PC-3 (cell line): ENCODE measurements around the gene OGFRL1. TPM values are rescaled to one million over a fixed set of nuclear protein-coding genes. Genes with fewer than 3 reads are reported as not detected.

Experiments
- ATAC-seq: fragments of 200-7000 bp; cut with Tn5 transposase; 2 replicates; pipeline ENCODE4 v1.9.1; 2020; ENCODE audit warnings: mild to moderate bottlenecking, moderate library complexity
- BruUV-seq: library from RNA; stranded (reverse); fragments of 400-500 nt; replicated peaks from 2 replicates; lab custom pipeline; 2021; lab: Mats Ljungman, UMichigan
- CTCF ChIA-PET: fragments of 300-600 bp; sonication (Branson Sonifier 250); formaldehyde crosslinking; loops from one replicate; lab custom pipeline; 2022; ENCODE audit warnings: antibody characterized with exemption; lab: Charles Lee
- POLR2A ChIA-PET: fragments of 300-600 bp; sonication (Branson Sonifier 250); formaldehyde crosslinking; loops from one replicate; lab custom pipeline; 2022; ENCODE audit warnings: antibody characterized with exemption; ENCODE audit not compliant: unreplicated experiment; lab: Charles Lee
- DNase-seq: peaks from one replicate; pipeline ENCODE4 v3.0.0-alpha.2; 2015
- H2AFZ ChIP-seq: fragments of 300-600 bp; sonication (generic); 2 replicates; pipeline ENCODE4 v1.6.0; 2016; ENCODE audit warnings: antibody characterized with exemption, low read length
- H3F3A ChIP-seq: fragments of 300-600 bp; sonication (generic); one replicate; pipeline ENCODE4 v1.6.0; 2017; ENCODE audit warnings: antibody characterized with exemption, low read length, control low read depth, mild to moderate bottlenecking; ENCODE audit not compliant: unreplicated experiment
- H3K27ac ChIP-seq: fragments of 300-600 bp; sonication (generic); 2 replicates; pipeline ENCODE4 v1.5.1; 2016; ENCODE audit warnings: mild to moderate bottlenecking, low read length
- H3K27me3 ChIP-seq: fragments of 300-600 bp; sonication (generic); 2 replicates; pipeline ENCODE4 v1.6.1; 2016; ENCODE audit warnings: low read length, mixed read lengths
- H3K36me3 ChIP-seq: fragments of 300-600 bp; sonication (generic); 2 replicates; pipeline ENCODE4 v1.6.1; 2016; ENCODE audit warnings: low read depth, mixed run types, low read length, mixed read lengths
- H3K4me1 ChIP-seq: fragments of 300-600 bp; sonication (generic); 2 replicates; pipeline ENCODE4 v1.5.1; 2016; ENCODE audit warnings: low read length; ENCODE audit not compliant: insufficient read depth
- H3K4me2 ChIP-seq: fragments of 300-600 bp; sonication (generic); 2 replicates; pipeline ENCODE4 v1.6.0; 2016; ENCODE audit warnings: low read length
- H3K4me3 ChIP-seq: fragments of 300-600 bp; sonication (generic); 2 replicates; pipeline ENCODE4 v1.5.1; 2016; ENCODE audit warnings: mild to moderate bottlenecking, low read length, mixed read lengths
- H3K79me2 ChIP-seq: fragments of 300-600 bp; sonication (generic); 2 replicates; pipeline ENCODE4 v1.6.1; 2017; ENCODE audit warnings: low read length, mixed read lengths
- H3K9ac ChIP-seq: fragments of 300-600 bp; sonication (generic); 2 replicates; pipeline ENCODE4 v1.6.0; 2016; ENCODE audit warnings: mild to moderate bottlenecking, low read length
- H3K9me2 ChIP-seq: fragments of 300-600 bp; sonication (generic); replicated peaks from 2 replicates; pipeline ENCODE4 v1.6.1; 2016; ENCODE audit warnings: mixed run types, low read length, mixed read lengths
- H3K9me3 ChIP-seq: fragments of 300-600 bp; sonication (generic); 2 replicates; pipeline ENCODE4 v1.6.1; 2016; ENCODE audit warnings: low read length, mixed read lengths
- H4K20me1 ChIP-seq: fragments of 300-600 bp; sonication (generic); 2 replicates; pipeline ENCODE4 v1.6.1; 2016; ENCODE audit warnings: low read length, mixed read lengths
- EZH2 ChIP-seq: fragments of 300-600 bp; sonication (generic); IDR thresholded peaks from one replicate; pipeline ENCODE4 v1.6.1; 2017; ENCODE audit warnings: antibody characterized with exemption, mild to moderate bottlenecking, low read length; ENCODE audit not compliant: unreplicated experiment
- EZH2phosphoT487 ChIP-seq: fragments of 300-600 bp; sonication (generic); IDR thresholded peaks from 2 replicates; pipeline ENCODE4 v1.6.1; 2018; ENCODE audit warnings: mild to moderate bottlenecking, antibody characterized with exemption, low read length, borderline replicate concordance
- intact Hi-C: fragments of 100-400 bp; cut with micrococcal nuclease; formaldehyde crosslinking; loops from 2 replicates; pipeline ENCODE4 v1.9.0; 2023
- total RNA-seq: library from RNA; depleted of rRNA; stranded (reverse); fragments of >200 nt; gene quantifications from 2 replicates; pipeline ENCODE4 v1.2.3, GENCODE V29; 2014
- TF ChIP-seq, protein P1 (sequence below): fragments of 300-600 bp; sonication (generic); conservative IDR thresholded peaks from 2 replicates; pipeline ENCODE4 v1.5.1; 2017; ENCODE audit warnings: antibody characterized with exemption, low read depth, mild to moderate bottlenecking, low read length

OGFRL1 gene
- total RNA-seq, 1 experiment from 2014 or later = 5.2 TPM

DNA sequence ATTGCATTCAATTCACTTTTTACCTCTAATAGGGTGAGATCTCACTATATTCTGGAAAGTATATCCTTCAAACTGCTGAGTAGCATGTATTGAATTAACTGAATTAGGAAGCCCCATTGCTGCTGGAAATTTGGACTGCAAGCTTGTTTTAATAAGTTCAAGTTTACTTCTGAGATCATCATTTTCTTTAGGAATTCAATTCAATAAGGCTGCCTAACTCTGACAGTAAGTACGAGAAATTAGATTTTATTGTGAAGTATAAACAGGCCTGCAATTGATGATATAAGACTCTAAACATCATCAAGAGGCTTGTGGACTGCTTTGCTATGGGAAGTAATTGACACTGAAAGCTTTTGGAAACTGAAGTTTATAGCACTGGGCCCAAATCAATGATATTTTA lies 44.4 kb downstream of the OGFRL1 start:
- Histone ChIP-seq H3K36me3 (no peaks in the 10 kb centered on the region), H3K9me2 (no peaks in the 10 kb centered on the region), H3K4me3 (no peak overlapping the region), H3K9ac (no peak overlapping the region), H3F3A (no peaks in the 10 kb centered on the region), H3K4me1 (peaks cover 9% of the 10 kb centered on the region), H3K4me2 (no peak overlapping the region), H3K27me3 (no peaks in the 10 kb centered on the region), H3K27ac (0 out of 2 replicates have a peak overlapping the region, but pooled peaks have one; percentile 20), H2AFZ (no peak overlapping the region), H4K20me1 (no peaks in the 10 kb centered on the region), H3K9me3 (no peaks in the 10 kb centered on the region), H3K79me2 (no peaks in the 10 kb centered on the region)
- POLR2A ChIA-PET = no interaction called here
- TF ChIP-seq EZH2 = no peak
- TF ChIP-seq, protein P1, sequence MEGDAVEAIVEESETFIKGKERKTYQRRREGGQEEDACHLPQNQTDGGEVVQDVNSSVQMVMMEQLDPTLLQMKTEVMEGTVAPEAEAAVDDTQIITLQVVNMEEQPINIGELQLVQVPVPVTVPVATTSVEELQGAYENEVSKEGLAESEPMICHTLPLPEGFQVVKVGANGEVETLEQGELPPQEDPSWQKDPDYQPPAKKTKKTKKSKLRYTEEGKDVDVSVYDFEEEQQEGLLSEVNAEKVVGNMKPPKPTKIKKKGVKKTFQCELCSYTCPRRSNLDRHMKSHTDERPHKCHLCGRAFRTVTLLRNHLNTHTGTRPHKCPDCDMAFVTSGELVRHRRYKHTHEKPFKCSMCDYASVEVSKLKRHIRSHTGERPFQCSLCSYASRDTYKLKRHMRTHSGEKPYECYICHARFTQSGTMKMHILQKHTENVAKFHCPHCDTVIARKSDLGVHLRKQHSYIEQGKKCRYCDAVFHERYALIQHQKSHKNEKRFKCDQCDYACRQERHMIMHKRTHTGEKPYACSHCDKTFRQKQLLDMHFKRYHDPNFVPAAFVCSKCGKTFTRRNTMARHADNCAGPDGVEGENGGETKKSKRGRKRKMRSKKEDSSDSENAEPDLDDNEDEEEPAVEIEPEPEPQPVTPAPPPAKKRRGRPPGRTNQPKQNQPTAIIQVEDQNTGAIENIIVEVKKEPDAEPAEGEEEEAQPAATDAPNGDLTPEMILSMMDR = no peak
- no peak for TF ChIP-seq EZH2phosphoT487
- ATAC-seq (no peak), DNase-seq (no peak)
- intact Hi-C loops = no loop called here
- CTCF ChIA-PET = no interaction called here
- BruUV-seq = no TSS peak

DNA sequence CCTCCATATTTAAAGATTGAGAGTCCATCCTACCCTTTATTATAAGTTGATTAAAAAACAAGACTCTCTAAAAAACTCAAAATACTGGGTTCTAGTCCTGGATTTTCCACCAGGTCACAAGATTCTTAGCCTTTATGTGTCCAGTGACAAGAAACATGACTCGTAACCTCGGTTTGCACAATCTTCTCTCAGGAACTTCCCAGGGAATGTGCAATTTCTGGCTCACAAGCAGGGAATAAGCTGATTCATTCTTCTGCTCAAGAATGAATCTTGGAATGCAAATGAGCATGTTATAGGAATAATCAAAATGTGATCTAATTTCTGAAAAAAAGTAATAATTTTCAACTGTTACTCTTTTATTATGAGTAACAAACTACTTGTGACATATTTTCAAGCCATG lies 45.1 kb downstream of the OGFRL1 start:
- H3F3A ChIP-seq = no peaks in the 10 kb centered on the region
- intact Hi-C loops = no loop called here
- H3K4me1 ChIP-seq = peaks cover 9% of the 10 kb centered on the region
- H3K9me2 ChIP-seq = no peaks in the 10 kb centered on the region
- H4K20me1 ChIP-seq = no peaks in the 10 kb centered on the region
- peak overlapping the region; percentile 21; the same call in 1 of the 2 replicates for H3K27ac ChIP-seq
- H2AFZ ChIP-seq = no peak overlapping the region
- no peaks in the 10 kb centered on the region for H3K36me3 ChIP-seq
- no peaks in the 10 kb centered on the region for H3K27me3 ChIP-seq
- ChIA-PET CTCF (no interaction called here), POLR2A (interaction anchor here (0.7 kb wide), 1 partner anchor 714 kb away, joined by 4 read pairs; no protein-coding TSS in a partner anchor)
- no peaks in the 10 kb centered on the region for H3K79me2 ChIP-seq
- DNase-seq (peak; percentile 74), ATAC-seq (peak; percentile 48)
- BruUV-seq = no TSS peak
- no peak overlapping the region for H3K9ac ChIP-seq
- H3K4me2 ChIP-seq = no peak overlapping the region
- no peaks in the 10 kb centered on the region for H3K9me3 ChIP-seq
- TF ChIP-seq EZH2phosphoT487 (no peak), EZH2 (no peak)
- TF ChIP-seq, protein P1 = no peak
- H3K4me3 ChIP-seq = no peak overlapping the region

DNA sequence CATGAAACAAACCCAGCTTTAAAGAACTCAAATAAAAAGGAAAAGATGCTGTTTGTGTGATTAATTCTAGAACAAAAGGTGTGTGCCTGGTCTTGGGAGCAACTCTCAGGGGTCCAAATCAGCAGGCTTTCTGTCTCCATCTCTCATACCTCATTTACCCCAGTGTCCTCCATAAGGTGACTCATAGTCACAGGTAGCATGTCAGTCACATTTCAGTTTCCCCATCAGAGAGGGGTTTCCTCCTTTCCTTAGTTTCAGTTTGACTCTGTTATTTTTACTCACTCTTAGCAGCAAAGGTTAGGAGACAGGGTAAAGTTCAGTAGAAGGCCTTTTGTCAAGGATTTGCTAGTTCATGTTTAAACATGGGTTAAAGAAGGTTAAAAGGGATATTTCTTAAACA lies 46.2 kb downstream of the OGFRL1 start:
- no TSS peak for BruUV-seq
- no peak for TF ChIP-seq EZH2
- TF ChIP-seq, protein P1 = no peak
- TF ChIP-seq EZH2phosphoT487 = no peak
- CTCF ChIA-PET = no interaction called here
- intact Hi-C loops = no loop called here
- Histone ChIP-seq H3K27me3 (no peaks in the 10 kb centered on the region), H4K20me1 (no peaks in the 10 kb centered on the region), H3K9me2 (no peaks in the 10 kb centered on the region), H3K27ac (no peak overlapping the region), H3K9ac (no peak overlapping the region), H3K79me2 (no peaks in the 10 kb centered on the region), H3F3A (no peaks in the 10 kb centered on the region), H2AFZ (no peak overlapping the region), H3K4me3 (no peak overlapping the region), H3K4me2 (no peak overlapping the region), H3K4me1 (peaks cover 9% of the 10 kb centered on the region), H3K9me3 (no peaks in the 10 kb centered on the region), H3K36me3 (no peaks in the 10 kb centered on the region)
- POLR2A ChIA-PET = no interaction called here
- no peak for ATAC-seq
- DNase-seq = no peak
